ENCODE measurements around the gene DGKA.

DGKA gene

DNA sequence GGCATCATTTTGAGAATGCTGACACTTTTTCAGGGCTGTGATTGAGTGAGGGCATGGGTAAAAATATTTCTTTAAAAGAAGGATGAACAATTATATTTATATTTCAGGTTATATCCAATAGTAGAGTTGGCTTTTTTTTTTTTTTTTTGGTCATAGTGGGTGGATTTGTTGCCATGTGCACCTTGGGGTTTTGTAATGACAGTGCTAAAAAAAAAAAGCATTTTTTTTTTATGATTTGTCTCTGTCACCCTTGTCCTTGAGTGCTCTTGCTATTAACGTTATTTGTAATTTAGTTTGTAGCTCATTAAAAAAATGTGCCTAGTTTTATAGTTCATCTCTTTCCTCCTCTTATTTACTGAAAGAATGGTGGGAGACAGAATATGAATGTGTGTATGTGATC is 41.5 kb downstream of the DGKA start:
- no peaks in the 10 kb centered on the region for H4K20me1 ChIP-seq (ENCODE audit: insufficient read depth, low read length)
- H3K36me3 ChIP-seq (replicated peaks; ENCODE audit: low read depth, low read length) = peaks cover 27% of the 10 kb centered on the region
- peaks cover 32% of the 10 kb centered on the region for H3K4me1 ChIP-seq (ENCODE audit: low read length)
- H3K9me3 ChIP-seq (ENCODE audit: insufficient read depth, low read length) = no peaks in the 10 kb centered on the region
- H3K4me2 ChIP-seq (ENCODE audit: low read length) = peak overlapping the region; percentile 73
- TF ChIP-seq CTCF (IDR thresholded peaks at IDR 0.05; ENCODE audit: low read depth, low read length) (no peak), EZH2phosphoT487 (IDR thresholded peaks at IDR 0.05; ENCODE audit: low read depth) (no peak)
- H3K79me2 ChIP-seq (ENCODE audit: low read length) = peaks cover 27% of the 10 kb centered on the region
- peak overlapping the region; percentile 81 for H3K4me3 ChIP-seq (ENCODE audit: low read length)
- H3K9ac ChIP-seq (ENCODE audit: low read length) = peak overlapping the region; percentile 71; the same call in 1 of the 2 replicates
- H3K27ac ChIP-seq (ENCODE audit: low read length) = peak overlapping the region; percentile 51; the same call in 1 of the 2 replicates
- H2AFZ ChIP-seq (ENCODE audit: low read depth, low read length) = no peak overlapping the region
- no peaks in the 10 kb centered on the region for H3K27me3 ChIP-seq (ENCODE audit: low read depth, low read length)

DNA sequence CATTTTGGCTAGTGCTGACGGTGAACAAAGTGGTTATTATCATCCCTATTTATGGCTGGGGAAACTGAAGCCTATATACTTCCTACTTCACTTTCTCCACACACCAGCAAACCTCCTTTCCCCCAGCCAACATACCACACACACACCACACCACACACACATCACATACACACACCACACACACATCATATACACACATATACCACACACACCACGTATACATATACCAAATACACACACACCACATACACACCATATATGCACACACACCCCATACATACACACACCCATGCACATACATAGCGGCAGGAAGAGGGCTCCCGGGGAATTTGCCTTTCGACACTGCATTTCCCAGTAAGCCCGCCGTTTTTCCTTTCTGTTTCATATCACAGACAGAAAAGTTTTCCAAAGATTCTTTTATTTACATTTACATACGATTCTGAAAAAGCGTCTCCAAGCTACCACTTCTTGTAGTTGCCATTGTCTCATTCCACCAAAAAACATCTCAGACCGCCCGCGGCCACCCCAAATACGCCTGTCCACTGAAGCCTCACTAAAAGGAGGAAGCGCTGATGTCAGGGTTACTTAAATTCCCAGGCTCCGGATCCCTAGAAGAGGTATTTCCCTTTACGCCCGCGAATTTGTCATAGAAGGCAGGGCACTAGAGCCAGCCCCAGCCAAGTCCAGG is 42.1 kb downstream of the DGKA start:
- peak overlapping the region; percentile 71 for H3K9ac ChIP-seq (ENCODE audit: low read length)
- peak overlapping the region; percentile 51 for H3K27ac ChIP-seq (ENCODE audit: low read length)
- no peaks in the 10 kb centered on the region for H4K20me1 ChIP-seq (ENCODE audit: insufficient read depth, low read length)
- peaks cover 26% of the 10 kb centered on the region for H3K4me1 ChIP-seq (ENCODE audit: low read length)
- no peak overlapping the region for H2AFZ ChIP-seq (ENCODE audit: low read depth, low read length)
- H3K36me3 ChIP-seq (replicated peaks; ENCODE audit: low read depth, low read length) = peaks cover 27% of the 10 kb centered on the region
- no peaks in the 10 kb centered on the region for H3K27me3 ChIP-seq (ENCODE audit: low read depth, low read length)
- H3K4me3 ChIP-seq (ENCODE audit: low read length) = peak overlapping the region; percentile 81
- H3K9me3 ChIP-seq (ENCODE audit: insufficient read depth, low read length) = no peaks in the 10 kb centered on the region
- H3K4me2 ChIP-seq (ENCODE audit: low read length) = peak overlapping the region; percentile 73
- H3K79me2 ChIP-seq (ENCODE audit: low read length) = peaks cover 21% of the 10 kb centered on the region
- no peak for TF ChIP-seq CTCF (IDR thresholded peaks at IDR 0.05; ENCODE audit: low read depth, low read length)
- TF ChIP-seq EZH2phosphoT487 (IDR thresholded peaks at IDR 0.05; ENCODE audit: low read depth) = no peak

DNA sequence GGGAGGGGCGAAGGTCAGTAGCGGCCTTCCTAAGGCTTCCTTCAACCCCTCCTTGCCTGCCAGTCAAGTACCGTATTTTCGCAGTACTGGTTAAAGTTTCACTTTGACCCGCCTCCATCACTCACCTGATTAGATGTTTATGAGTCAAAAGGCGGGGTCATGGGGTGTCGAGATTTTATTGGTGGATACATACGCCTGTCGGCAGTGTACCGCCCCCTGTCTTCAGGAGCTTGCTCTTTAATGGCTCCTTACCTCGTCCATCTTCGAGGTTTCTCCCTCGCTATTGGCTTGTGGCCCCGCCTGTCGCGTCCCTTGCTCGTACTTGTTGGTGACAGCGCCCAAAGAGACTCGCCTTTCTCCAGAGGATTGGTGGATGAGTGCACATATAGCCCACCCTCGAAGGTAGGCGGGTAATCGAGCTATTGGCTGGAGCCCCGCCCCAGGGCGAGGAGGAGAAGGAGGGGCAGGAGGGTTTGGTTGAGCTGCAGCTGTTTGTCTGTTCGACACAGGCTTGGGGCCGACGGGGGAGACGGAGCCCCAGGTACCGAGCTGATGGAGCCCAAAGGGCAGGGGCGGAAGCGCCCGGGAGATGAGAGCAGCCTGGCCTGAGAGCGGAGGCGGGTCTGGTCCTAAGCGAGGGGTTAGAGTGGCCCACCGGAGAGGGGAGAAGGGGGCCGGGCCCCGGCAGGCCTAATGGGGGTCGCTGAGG is 42.8 kb downstream of the DGKA start, which contains the start of gene RAB5B:
RAB5B (plus strand) TSS at position 480 of the 709 bp plus-strand sequence. CDS start 12,883 bp downstream, outside the sequence.
- Histone ChIP-seq H3K79me2 (ENCODE audit: low read length) (peaks cover 20% of the 10 kb centered on the region), H4K20me1 (ENCODE audit: insufficient read depth, low read length) (no peaks in the 10 kb centered on the region), H3K27ac (ENCODE audit: low read length) (peak within 1 kb of the TSS; percentile 61), H3K9ac (ENCODE audit: low read length) (peak within 1 kb of the TSS; percentile 86), H3K4me3 (ENCODE audit: low read length) (peak within 1 kb of the TSS; percentile 87), H3K4me1 (ENCODE audit: low read length) (peaks cover 21% of the 10 kb centered on the region), H3K36me3 (replicated peaks; ENCODE audit: low read depth, low read length) (peaks cover 20% of the 10 kb centered on the region), H3K4me2 (ENCODE audit: low read length) (peak within 1 kb of the TSS; percentile 75), H2AFZ (ENCODE audit: low read depth, low read length) (no peak within 1 kb of the TSS), H3K27me3 (ENCODE audit: low read depth, low read length) (no peaks in the 10 kb centered on the region), H3K9me3 (ENCODE audit: insufficient read depth, low read length) (no peaks in the 10 kb centered on the region)
- TF ChIP-seq EZH2phosphoT487 (IDR thresholded peaks at IDR 0.05; ENCODE audit: low read depth) = no peak
- no peak for TF ChIP-seq CTCF (IDR thresholded peaks at IDR 0.05; ENCODE audit: low read depth, low read length)

GRCh38 chr12:55974308-55974730 is 43.4 kb downstream of the DGKA start:
- Histone ChIP-seq H3K27me3 (ENCODE audit: low read depth, low read length) (no peaks in the 10 kb centered on the region), H3K4me3 (ENCODE audit: low read length) (peak overlapping the region; percentile 87), H3K4me2 (ENCODE audit: low read length) (peak overlapping the region; percentile 75), H3K4me1 (ENCODE audit: low read length) (peaks cover 16% of the 10 kb centered on the region), H4K20me1 (ENCODE audit: insufficient read depth, low read length) (no peaks in the 10 kb centered on the region), H3K36me3 (replicated peaks; ENCODE audit: low read depth, low read length) (peaks cover 17% of the 10 kb centered on the region), H3K27ac (ENCODE audit: low read length) (peak overlapping the region; percentile 61), H2AFZ (ENCODE audit: low read depth, low read length) (no peak overlapping the region), H3K9me3 (ENCODE audit: insufficient read depth, low read length) (no peaks in the 10 kb centered on the region), H3K9ac (ENCODE audit: low read length) (peak overlapping the region; percentile 86), H3K79me2 (ENCODE audit: low read length) (peaks cover 20% of the 10 kb centered on the region)
- TF ChIP-seq EZH2phosphoT487 (IDR thresholded peaks at IDR 0.05; ENCODE audit: low read depth) (no peak), CTCF (IDR thresholded peaks at IDR 0.05; ENCODE audit: low read depth, low read length) (no peak)

Measured in OCI-LY3 (cell line).